ENCODE results near the gene GRIK3.

- no peak for TF ChIP-seq YY1 (IDR thresholded peaks at IDR 0.05; ENCODE audit: insufficient read depth, insufficient read length)
- TF ChIP-seq SUZ12 (IDR thresholded peaks at IDR 0.05; ENCODE audit: extremely low read depth, insufficient read depth, insufficient read length): no peak
These were observed 128.4 kb downstream of the GRIK3 start for GRCh38 chr1:36905941-36906340.

All from NT2/D1 (cell line).